Measurements from ENCODE around the gene MEIS3. TPM values are rescaled to one million over a fixed set of nuclear protein-coding genes. Genes with fewer than 3 reads are reported as not detected.

MEIS3 gene
- total and polyA plus RNA-seq, 9 of the 15 experiments (the other 6 are each of a cell fraction or from before 2014, with no cell fraction given) = 0.06 to 0.80 (median 0.25) TPM; not detected in 1

DNA sequence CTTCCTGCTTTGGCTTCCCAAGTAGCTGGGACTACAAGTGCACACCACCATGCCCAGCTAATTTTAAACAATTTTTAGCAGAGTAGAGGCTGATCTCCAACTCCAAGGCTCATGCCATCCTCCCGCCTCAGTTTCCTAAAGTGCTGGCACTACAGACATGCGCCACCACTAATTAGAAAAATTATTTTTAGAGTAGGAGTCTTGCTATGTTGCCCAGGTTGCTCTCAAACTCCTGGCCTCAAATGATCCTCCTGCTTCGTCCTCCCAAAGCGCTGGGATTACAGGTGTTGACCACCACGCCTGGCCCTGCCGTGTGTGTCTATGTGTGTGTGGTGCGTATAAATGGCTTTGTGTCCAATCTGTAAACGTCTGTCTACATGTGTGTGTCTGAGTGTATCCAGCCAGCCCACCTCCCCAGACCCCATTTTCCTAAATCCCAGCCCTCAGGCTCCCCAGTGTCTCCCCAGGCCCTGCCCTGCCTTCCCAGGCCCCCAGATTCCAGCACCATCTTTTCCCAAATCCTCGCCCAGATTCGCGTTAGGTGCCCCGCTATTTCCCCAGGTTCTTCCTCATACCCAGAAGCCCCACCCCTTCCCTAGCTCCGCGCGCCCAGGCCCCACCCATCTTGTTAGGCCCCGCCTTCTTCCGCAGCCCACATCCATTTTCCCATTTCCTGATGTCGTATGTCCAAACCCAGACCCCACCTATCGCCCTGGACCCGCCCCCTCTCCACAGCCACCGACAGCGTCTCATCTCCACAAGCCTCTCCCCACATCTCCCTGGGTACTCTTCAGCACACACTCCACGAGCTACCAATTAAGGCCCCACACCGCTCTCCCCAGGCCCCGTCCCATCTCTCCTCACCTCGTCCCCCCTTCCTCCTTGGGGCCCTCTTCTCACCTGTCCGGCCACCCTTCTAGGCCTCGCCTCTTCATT is 27.5 kb upstream of the MEIS3 start:
- Histone ChIP-seq H2AFZ (ENCODE audit: low read depth, low read length) (peak overlapping the region; percentile 100), H3K9me1 (ENCODE audit: control insufficient read depth, insufficient read depth, low read length) (peaks cover 5% of the 10 kb centered on the region), H3K4me3 (peak overlapping the region; percentile 60), H3K4me1 (replicated peaks in 1 of 2; ENCODE audit: control insufficient read depth in 2 of 2, insufficient read depth in 2 of 2, low read length in 2 of 2) (peaks cover 13 to 39% of the 10 kb centered on the region in 2 experiments; a peak in 4 of 5 replicates), H3K9ac (ENCODE audit: insufficient read depth in 1 of 2, low read depth in 2 of 2, low read length in 2 of 2) (peak overlapping the region; percentile 64 to 70), H3K27ac (ENCODE audit: extremely low read depth, low read depth, low read length) (peak overlapping the region; percentile 84), H3K79me2 (ENCODE audit: control insufficient read depth, insufficient read depth, low read length) (no peaks in the 10 kb centered on the region), H3K4me2 (ENCODE audit: insufficient read depth, low read length) (peak overlapping the region; percentile 97), H3K9me3 (replicated peaks; ENCODE audit: control insufficient read depth, insufficient read depth, low read depth, low read length) (no peaks in the 10 kb centered on the region), H3K27me3 (ENCODE audit: control insufficient read depth in 2 of 2, insufficient read depth in 2 of 2, low read length in 2 of 2) (peaks cover 19 to 46% of the 10 kb centered on the region in 2 experiments; a peak in 4 of 5 replicates), H4K20me1 (replicated peaks; ENCODE audit: control insufficient read depth, insufficient read depth, low read length) (peaks cover 7% of the 10 kb centered on the region; the same call in 1 of the 2 replicates), H3K36me3 (ENCODE audit: control insufficient read depth, insufficient read depth, low read length) (no peaks in the 10 kb centered on the region)
- under 1% methylated on average over 25 of the region's 28 CpGs for WGBS (ENCODE audit: insufficient coverage, low coverage, missing lambda C conversion rate)
- ChIA-PET POLR2A (interaction anchor here (0.6 to 1.5 kb wide), 13 partner anchors 9 to 274 kb away, joined by 3 to 7 read pairs (median 3); partner anchors contain the start of gene SLC8A2), CTCF (ENCODE audit: low intra/inter-chr PET ratio) (no interaction called here)
- FAIRE-seq = peak; percentile 52
- DNase-seq (ENCODE audit: extremely low read depth in 1 of 4, low spot score in 3 of 4) = peak; percentile 84 to 93 (median 88)
- intact Hi-C loops (cut with micrococcal nuclease) = loop anchor here (10.0 kb wide), 1 partner anchor 158 kb away; the partner anchor contains the start of gene BICRA
- in situ Hi-C loops (cut with MboI) = no loop called here
- no TSS peak for BruUV-seq (replicated peaks)
- ATAC-seq = peak; percentile 92
- TF ChIP-seq TAF15 (IDR thresholded peaks at IDR 0.05; ENCODE audit: low read depth, low read length) (no peak), POLR2B (IDR thresholded peaks at IDR 0.05; ENCODE audit: low read depth, partially characterized antibody) (peak; percentile 59), ARID1B (IDR thresholded peaks at IDR 0.05) (peak; percentile 65), RBFOX2 (IDR thresholded peaks at IDR 0.05; ENCODE audit: low read depth, low read length) (no peak), MCM7 (IDR thresholded peaks at IDR 0.05) (peak; percentile 59 to 71; a peak in 2 of 4 replicates), GTF2E2 (tag; IDR thresholded peaks at IDR 0.05) (no peak), SAFB2 (IDR thresholded peaks at IDR 0.05; ENCODE audit: borderline replicate concordance, low read depth, low read length, severe bottlenecking) (no peak), ZNF695 (CRISPR knock-in tag; IDR thresholded peaks at IDR 0.05) (no peak), ZNF232 (CRISPR knock-in tag; IDR thresholded peaks at IDR 0.05) (no peak), ESRRA (IDR thresholded peaks at IDR 0.05; ENCODE audit: borderline replicate concordance, low read depth) (0 out of 2 replicates have a peak, but pooled peaks have one; percentile 2), GATA2 (CRISPR knock-in tag; IDR thresholded peaks at IDR 0.05) (no peak), ZNF717 (CRISPR knock-in tag; IDR thresholded peaks at IDR 0.05) (no peak), NFIC (IDR thresholded peaks at IDR 0.05) (peak; percentile 22; the same call in 1 of the 2 replicates), NCOA1 (IDR thresholded peaks at IDR 0.05; ENCODE audit: low read depth) (peak; percentile 49; the same call in 1 of the 2 replicates), TRIM25 (IDR thresholded peaks at IDR 0.05; ENCODE audit: borderline replicate concordance) (peak; percentile 83; the same call in 1 of the 2 replicates), CSDE1 (IDR thresholded peaks at IDR 0.05) (0 out of 4 replicates have a peak, but pooled peaks of 1 of the 2 experiments have one; percentile 35), KLF6 (CRISPR knock-in tag; IDR thresholded peaks at IDR 0.05; ENCODE audit: borderline replicate concordance) (no peak), SMAD2 (IDR thresholded peaks at IDR 0.05; ENCODE audit: low read depth, low read length) (no peak)
- TF ChIP-seq, protein P1, sequence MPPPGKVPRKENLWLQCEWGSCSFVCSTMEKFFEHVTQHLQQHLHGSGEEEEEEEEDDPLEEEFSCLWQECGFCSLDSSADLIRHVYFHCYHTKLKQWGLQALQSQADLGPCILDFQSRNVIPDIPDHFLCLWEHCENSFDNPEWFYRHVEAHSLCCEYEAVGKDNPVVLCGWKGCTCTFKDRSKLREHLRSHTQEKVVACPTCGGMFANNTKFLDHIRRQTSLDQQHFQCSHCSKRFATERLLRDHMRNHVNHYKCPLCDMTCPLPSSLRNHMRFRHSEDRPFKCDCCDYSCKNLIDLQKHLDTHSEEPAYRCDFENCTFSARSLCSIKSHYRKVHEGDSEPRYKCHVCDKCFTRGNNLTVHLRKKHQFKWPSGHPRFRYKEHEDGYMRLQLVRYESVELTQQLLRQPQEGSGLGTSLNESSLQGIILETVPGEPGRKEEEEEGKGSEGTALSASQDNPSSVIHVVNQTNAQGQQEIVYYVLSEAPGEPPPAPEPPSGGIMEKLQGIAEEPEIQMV (tag; conservative IDR thresholded peaks at IDR 0.05; ENCODE audit: low read depth) = no peak
